HL-60/S4 (cell line): ENCODE results near the gene ADGRB2.

Source experiments
- in situ Hi-C: fragments of 300-500 bp; cut with MboI; formaldehyde crosslinking; loops from 2 replicates; pipeline ENCODE4 v1.14.3; 2022; ENCODE audit warnings: low sequenced_read_pairs

Gene ADGRB2

GRCh38 chr1:31750858-31751510 lies 13.2 kb downstream of the ADGRB2 start:
- in situ Hi-C loops = no loop called here

GRCh38 chr1:31749785-31750735 lies 14.1 kb downstream of the ADGRB2 start:
- in situ Hi-C loops = no loop called here

- in situ Hi-C loops = no loop called here
Observed at GRCh38 chr1:31748365-31748764, 15.8 kb downstream of the ADGRB2 start.

GRCh38 chr1:31747304-31747703 lies 16.8 kb downstream of the ADGRB2 start:
- in situ Hi-C loops = no loop called here

- in situ Hi-C loops = no loop called here
Observed at GRCh38 chr1:31746687-31747086, 17.5 kb downstream of the ADGRB2 start.

GRCh38 chr1:31745946-31746670 lies 18.0 kb downstream of the ADGRB2 start:
- in situ Hi-C loops = no loop called here

- in situ Hi-C loops = no loop called here
Observed at GRCh38 chr1:31745096-31745945, 18.8 kb downstream of the ADGRB2 start.

GRCh38 chr1:31744165-31744888 lies 19.8 kb downstream of the ADGRB2 start:
- in situ Hi-C loops = no loop called here

- in situ Hi-C loops = no loop called here
Observed at GRCh38 chr1:31742462-31743212, 21.5 kb downstream of the ADGRB2 start.

- in situ Hi-C loops = no loop called here
Observed at GRCh38 chr1:31739346-31739745, 24.8 kb downstream of the ADGRB2 start.

- in situ Hi-C loops = no loop called here
Observed at GRCh38 chr1:31736675-31737074, 27.5 kb downstream of the ADGRB2 start.

GRCh38 chr1:31735571-31735970 lies 28.6 kb downstream of the ADGRB2 start:
- in situ Hi-C loops = no loop called here

GRCh38 chr1:31734582-31735107 lies 29.5 kb downstream of the ADGRB2 start:
- in situ Hi-C loops = no loop called here

GRCh38 chr1:31733389-31734219 lies 30.5 kb downstream of the ADGRB2 start:
- in situ Hi-C loops = no loop called here

GRCh38 chr1:31732751-31733289 lies 31.3 kb downstream of the ADGRB2 start:
- in situ Hi-C loops = no loop called here

GRCh38 chr1:31732343-31732742 lies 31.8 kb downstream of the ADGRB2 start:
- in situ Hi-C loops = no loop called here

- in situ Hi-C loops = no loop called here
Observed at GRCh38 chr1:31731049-31731565, 33.0 kb downstream of the ADGRB2 start.
